Dermis lymphatic vessel endothelial cell (primary cell): ENCODE data around the gene CXorf49. TPM values are rescaled to one million over a fixed set of nuclear protein-coding genes. Genes with fewer than 3 reads are reported as not detected.

ENCODE experiments used
- total RNA-seq: library from RNA; depleted of rRNA; stranded (reverse); fragments of >200 nt; gene quantifications from 2 replicates; pipeline ENCODE4 v1.2.1, GENCODE V29; 2014

The CXorf49 gene
- total RNA-seq = not detected in 2 replicates

GRCh38 chrX:71718185-71718584 lies at the start of gene CXorf49:
Gene CXorf49 (minus strand): TSS chrX:71718285. CDS start chrX:71718151, 134 bp downstream.

GRCh38 chrX:71763049-71763448 lies 45.0 kb upstream of the CXorf49 start, which contains the start of gene CXorf49B:
Gene CXorf49B (plus strand): TSS chrX:71763349. CDS start chrX:71763424, 75 bp downstream.

GRCh38 chrX:71667328-71668247 lies 50.5 kb downstream of the CXorf49 start, which contains the start of gene LOC101059915:
Gene LOC101059915 (plus strand): TSS chrX:71667546.

Other genes starting within 250 kb of the CXorf49 start
- gene OGT, start 185.2 kb downstream of the CXorf49 start, total RNA-seq = 68.8 and 119 TPM in 2 replicates
- 0.98 and 1.5 TPM in 2 replicates for gene GCNA, start 139.8 kb downstream of the CXorf49 start, total RNA-seq
- not detected in 2 replicates for gene CXCR3, start 99.8 kb downstream of the CXorf49 start, total RNA-seq
- not detected in 2 replicates for gene CXorf49B, start 45.1 kb upstream of the CXorf49 start, total RNA-seq
- 18.4 and 40.1 TPM in 2 replicates for gene NHSL2, start 192.6 kb upstream of the CXorf49 start, total RNA-seq